Tibial artery (tissue), 4 donors: ENCODE data around the gene NFIA.

Experiments
- DNase-seq, 2 donors: peaks; one replicate each; pipeline ENCODE4 v3.0.0-alpha.2; 2019
- H3K27ac ChIP-seq, 2 donors: fragments of 200-600 bp; sonication (generic) in 1 of 2; 1 replicate in 1 of 2; 2 replicates in 1 of 2; pipeline ENCODE4 v1.5.1; 2018 to 2019; ENCODE audit warnings: mild to moderate bottlenecking in 1 of 2
- H3K27me3 ChIP-seq, 2 donors: fragments of 200-600 bp; sonication (generic) in 1 of 2; one replicate each; pipeline versions ENCODE4 v1.5.1 to v1.6.0; 2016 to 2019
- H3K36me3 ChIP-seq, 3 donors: fragments of 200-600 bp; sonication (generic) in 2 of 3; one replicate each; pipeline ENCODE4 v1.5.1; 2016 to 2019; ENCODE audit warnings: mild to moderate bottlenecking in 2 of 3
- H3K4me1 ChIP-seq, 4 donors: fragments of 200-600 bp; sonication (generic) in 2 of 4; 1 replicate in 3 of 4; 2 replicates in 1 of 4; pipeline ENCODE4 v1.5.1; 2016 to 2019
- H3K4me3 ChIP-seq, 2 donors: fragments of 200-600 bp; sonication (generic) in 1 of 2; 1 replicate in 1 of 2; 2 replicates in 1 of 2; pipeline ENCODE4 v1.5.1; 2018 to 2019; ENCODE audit warnings: mild to moderate bottlenecking in 2 of 2
- H3K9me3 ChIP-seq, 3 donors: fragments of 200-600 bp; sonication (generic) in 1 of 3; one replicate each; pipeline ENCODE4 v1.5.1; 2016 to 2019
- intact Hi-C: fragments of 100-400 bp; cut with DNase I; formaldehyde crosslinking; loops from one replicate; pipeline ENCODE4 v1.15.0; 2023; ENCODE audit warnings: low total_unique reads
- TF ChIP-seq, protein P1 (sequence below), 2 experiments: fragments of 200-600 bp in 1 of 2; fragments of 450-650 bp in 1 of 2; IDR thresholded peaks; one replicate each; pipeline ENCODE4 v1.5.1; 2017 to 2019; ENCODE audit warnings: antibody characterized with exemption in 2 of 2, mild to moderate bottlenecking in 1 of 2, moderate library complexity in 1 of 2

The NFIA gene

DNA sequence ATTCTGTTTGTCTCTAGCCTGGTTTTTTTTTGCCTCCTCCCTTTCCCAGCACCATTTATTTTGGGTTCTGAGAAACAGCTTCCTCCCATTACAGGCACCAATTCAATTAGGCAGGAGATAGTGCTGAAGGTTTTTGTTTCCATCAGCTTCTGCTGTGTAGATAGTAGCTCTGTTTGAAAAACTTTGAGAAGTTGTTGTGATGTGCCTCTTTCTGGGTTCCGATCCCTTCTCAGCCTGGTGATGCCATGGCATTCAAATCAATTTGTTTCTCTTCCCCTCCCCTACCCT lies 109.0 kb downstream of the NFIA start:
- peaks cover 0 to 94% (median 42%) of the 10 kb centered on the region in 4 donors for H3K4me1 ChIP-seq
- H3K27ac ChIP-seq, result peak overlapping the region; percentile 72 to 84
- no peak for DNase-seq
- no peaks in the 10 kb centered on the region for H3K9me3 ChIP-seq
- H3K27me3 ChIP-seq, result no peaks in the 10 kb centered on the region
- peak overlapping the region in 1 of 2 donors; percentile 6 for H3K4me3 ChIP-seq
- no peaks in the 10 kb centered on the region for H3K36me3 ChIP-seq
- TF ChIP-seq, protein P1, sequence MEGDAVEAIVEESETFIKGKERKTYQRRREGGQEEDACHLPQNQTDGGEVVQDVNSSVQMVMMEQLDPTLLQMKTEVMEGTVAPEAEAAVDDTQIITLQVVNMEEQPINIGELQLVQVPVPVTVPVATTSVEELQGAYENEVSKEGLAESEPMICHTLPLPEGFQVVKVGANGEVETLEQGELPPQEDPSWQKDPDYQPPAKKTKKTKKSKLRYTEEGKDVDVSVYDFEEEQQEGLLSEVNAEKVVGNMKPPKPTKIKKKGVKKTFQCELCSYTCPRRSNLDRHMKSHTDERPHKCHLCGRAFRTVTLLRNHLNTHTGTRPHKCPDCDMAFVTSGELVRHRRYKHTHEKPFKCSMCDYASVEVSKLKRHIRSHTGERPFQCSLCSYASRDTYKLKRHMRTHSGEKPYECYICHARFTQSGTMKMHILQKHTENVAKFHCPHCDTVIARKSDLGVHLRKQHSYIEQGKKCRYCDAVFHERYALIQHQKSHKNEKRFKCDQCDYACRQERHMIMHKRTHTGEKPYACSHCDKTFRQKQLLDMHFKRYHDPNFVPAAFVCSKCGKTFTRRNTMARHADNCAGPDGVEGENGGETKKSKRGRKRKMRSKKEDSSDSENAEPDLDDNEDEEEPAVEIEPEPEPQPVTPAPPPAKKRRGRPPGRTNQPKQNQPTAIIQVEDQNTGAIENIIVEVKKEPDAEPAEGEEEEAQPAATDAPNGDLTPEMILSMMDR (IDR thresholded peaks at IDR 0.05), result no peak
- intact Hi-C loops, result loop anchor here (5.0 kb wide), 1 partner anchor 104 kb away; no protein-coding TSS in a partner anchor

DNA sequence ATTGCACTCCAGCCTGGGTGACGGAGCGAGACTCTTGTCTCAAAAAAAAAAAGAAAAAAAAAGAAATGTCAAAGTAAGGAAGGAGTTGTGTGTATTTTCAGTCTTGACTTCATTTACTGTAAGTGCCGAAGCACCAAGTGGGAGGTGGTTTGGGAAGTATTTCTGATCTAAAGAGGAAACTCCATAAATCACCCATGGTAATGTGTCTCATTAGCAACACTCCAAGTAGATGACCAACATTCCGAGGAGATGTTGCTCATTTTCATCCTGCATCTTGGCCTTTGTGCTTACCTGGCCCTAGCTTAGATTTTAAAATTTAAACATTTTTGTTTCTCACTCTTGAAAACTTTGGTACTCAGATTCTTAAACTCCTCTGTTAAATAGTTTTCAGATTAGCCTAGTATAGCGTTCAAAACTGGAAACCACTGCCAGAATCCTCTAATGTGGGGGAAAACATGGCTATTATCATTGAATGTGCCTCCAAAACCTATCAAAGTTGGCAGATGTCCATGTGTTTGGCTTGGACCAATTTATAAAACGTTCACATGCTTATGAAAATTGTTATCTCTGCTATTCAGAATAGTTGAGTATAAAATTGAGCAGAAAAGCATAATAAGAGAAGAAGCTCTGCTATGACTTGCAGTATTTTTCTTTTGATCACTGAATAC lies 110.4 kb downstream of the NFIA start:
- no peaks in the 10 kb centered on the region for H3K27me3 ChIP-seq
- H3K9me3 ChIP-seq, result no peaks in the 10 kb centered on the region
- peaks cover 0 to 94% (median 38%) of the 10 kb centered on the region in 4 donors for H3K4me1 ChIP-seq
- H3K4me3 ChIP-seq, result no peak overlapping the region
- intact Hi-C loops, result loop anchor here (5.0 kb wide), 1 partner anchor 105 kb away; no protein-coding TSS in a partner anchor
- DNase-seq, result no peak
- no peaks in the 10 kb centered on the region for H3K36me3 ChIP-seq
- H3K27ac ChIP-seq, result peak overlapping the region; percentile 72 to 84
- TF ChIP-seq, protein P1 (IDR thresholded peaks at IDR 0.05), result no peak

DNA sequence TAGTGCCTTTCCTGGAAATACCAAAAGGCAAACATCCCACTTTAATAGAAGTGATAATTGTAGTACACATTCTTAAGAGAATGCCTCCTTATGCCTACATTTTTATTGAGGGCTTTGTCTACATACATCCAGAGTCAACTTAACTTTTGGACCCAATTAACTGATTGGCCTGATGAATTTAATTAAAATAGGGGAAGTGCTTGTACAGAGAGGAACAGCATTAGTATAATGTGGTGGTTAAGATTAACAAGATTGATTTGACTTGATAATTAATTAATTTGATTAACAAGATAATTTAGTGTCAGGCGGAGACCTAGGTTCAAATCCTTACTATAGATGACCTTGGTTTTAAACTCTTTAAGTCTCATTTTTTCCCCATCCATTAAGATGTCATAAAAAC lies 111.4 kb downstream of the NFIA start:
- no peaks in the 10 kb centered on the region for H3K27me3 ChIP-seq
- peak overlapping the region; percentile 72 to 84 for H3K27ac ChIP-seq
- H3K36me3 ChIP-seq, result no peaks in the 10 kb centered on the region
- no peak overlapping the region for H3K4me3 ChIP-seq
- peaks cover 0 to 94% (median 37%) of the 10 kb centered on the region in 4 donors for H3K4me1 ChIP-seq
- TF ChIP-seq, protein P1 (IDR thresholded peaks at IDR 0.05), result no peak
- DNase-seq, result no peak
- H3K9me3 ChIP-seq, result no peaks in the 10 kb centered on the region
- intact Hi-C loops, result loop anchor here (5.0 kb wide), 1 partner anchor 107 kb away; no protein-coding TSS in a partner anchor

DNA sequence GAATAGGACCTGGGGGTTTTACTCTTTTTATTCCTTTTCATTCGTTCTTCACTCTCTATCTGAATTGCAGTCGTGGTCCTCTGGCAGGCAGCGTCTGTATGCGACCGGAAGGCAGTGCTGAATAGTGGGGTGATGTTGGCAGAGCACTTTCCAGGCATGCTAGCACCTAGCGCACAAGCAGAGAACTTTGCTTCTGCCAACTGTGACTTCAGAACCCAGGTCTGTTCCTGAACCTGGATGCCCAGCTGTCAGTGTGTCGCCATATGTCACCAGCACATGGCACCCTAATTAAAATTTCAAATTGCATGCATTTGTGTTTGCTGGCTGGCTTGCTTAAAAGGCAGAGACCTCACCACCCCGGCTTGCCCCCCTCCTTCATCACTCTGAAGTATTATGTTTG lies 116.2 kb downstream of the NFIA start:
- intact Hi-C loops, result no loop called here
- peak overlapping the region; percentile 38 to 46 for H3K27ac ChIP-seq
- no peak overlapping the region for H3K4me3 ChIP-seq
- H3K36me3 ChIP-seq, result no peaks in the 10 kb centered on the region
- H3K9me3 ChIP-seq, result no peaks in the 10 kb centered on the region
- TF ChIP-seq, protein P1 (IDR thresholded peaks at IDR 0.05), result no peak
- DNase-seq, result no peak
- peaks cover 0 to 77% (median 15%) of the 10 kb centered on the region in 4 donors for H3K4me1 ChIP-seq
- H3K27me3 ChIP-seq, result no peaks in the 10 kb centered on the region

DNA sequence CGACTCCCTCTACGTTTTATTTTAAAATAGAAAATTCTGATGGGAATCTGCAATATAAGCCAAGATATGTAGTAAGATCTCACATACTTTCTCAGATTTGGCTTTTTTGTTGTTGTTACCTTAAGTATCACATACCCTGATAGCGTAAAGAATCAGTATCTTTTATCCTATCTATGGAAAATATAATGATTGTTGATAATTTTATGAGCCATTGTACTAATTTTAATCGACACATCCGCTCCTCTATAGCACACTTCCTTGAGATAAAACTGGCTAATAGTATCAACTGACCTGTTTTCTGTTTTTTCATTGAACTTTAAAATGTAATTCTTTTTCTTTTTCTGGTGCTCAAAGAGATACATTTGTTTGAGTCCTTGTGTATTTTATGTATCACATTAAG lies 118.7 kb downstream of the NFIA start:
- no peaks in the 10 kb centered on the region for H3K27me3 ChIP-seq
- no peaks in the 10 kb centered on the region for H3K9me3 ChIP-seq
- H3K4me1 ChIP-seq, result peaks cover 0 to 70% (median 18%) of the 10 kb centered on the region in 4 donors
- TF ChIP-seq, protein P1 (IDR thresholded peaks at IDR 0.05), result no peak
- H3K4me3 ChIP-seq, result no peak overlapping the region
- no peak for DNase-seq
- no peak overlapping the region for H3K27ac ChIP-seq
- no peaks in the 10 kb centered on the region for H3K36me3 ChIP-seq
- intact Hi-C loops, result no loop called here
